Transverse colon (tissue), 4 donors: ENCODE results near the gene CYSTM1. TPM values are rescaled to one million over a fixed set of nuclear protein-coding genes. Genes with fewer than 3 reads are reported as not detected.

Experiments
- DNase-seq: peaks from one replicate; pipeline ENCODE4 v3.0.0-alpha.2; 2019
- H3K27ac ChIP-seq, 4 donors: fragments of 200-600 bp; sonication (generic); 2 replicates each; pipeline ENCODE4 v1.5.1; 2016 to 2018; ENCODE audit warnings: inconsistent platforms in 4 of 4
- H3K27me3 ChIP-seq: fragments of 200-600 bp; sonication (generic); 2 replicates; pipeline ENCODE4 v1.5.1; 2017; ENCODE audit warnings: inconsistent platforms
- H3K36me3 ChIP-seq, 4 donors: fragments of 200-600 bp; sonication (generic); 2 replicates each; pipeline ENCODE4 v1.5.1; 2017 to 2019; ENCODE audit warnings: inconsistent platforms in 4 of 4
- H3K4me1 ChIP-seq, 4 donors: fragments of 200-600 bp; sonication (generic); 2 replicates each; pipeline ENCODE4 v1.5.1; 2017 to 2020; ENCODE audit warnings: inconsistent platforms in 4 of 4
- H3K4me3 ChIP-seq, 4 donors: fragments of 200-600 bp; sonication (generic); 1 replicate in 1 of 4; 2 replicates in 3 of 4; pipeline versions ENCODE4 v1.5.1 to v1.6.1; 2017 to 2019; ENCODE audit warnings: inconsistent platforms in 4 of 4
- H3K9me3 ChIP-seq, 2 donors: fragments of 200-600 bp; sonication (generic); 2 replicates each; pipeline ENCODE4 v1.5.1; 2017 to 2019; ENCODE audit warnings: inconsistent platforms in 2 of 2
- EP300 ChIP-seq: sonication (generic); formaldehyde crosslinking; IDR thresholded peaks from one replicate; pipeline ENCODE4 v1.6.1; 2017; ENCODE audit warnings: antibody characterized with exemption, low read depth
- POLR2A ChIP-seq: fragments of 450-650 bp; IDR thresholded peaks from one replicate; pipeline ENCODE4 v1.6.1; 2016; ENCODE audit warnings: antibody characterized with exemption, mild to moderate bottlenecking, moderate library complexity
- POLR2AphosphoS5 ChIP-seq, 3 donors: sonication (generic); formaldehyde crosslinking; IDR thresholded peaks; one replicate each; pipeline ENCODE4 v1.6.1; 2016; ENCODE audit warnings: antibody characterized with exemption in 3 of 3
- WGBS, 2 donors: methylation state at CpG; one replicate each; pipeline ENCODE4 v1.1.5; 2018; ENCODE audit warnings: low coverage in 1 of 2; 5-methylcytosine and 5-hydroxymethylcytosine counted together
- in situ Hi-C, 4 donors: fragments of 200-750 bp; cut with MboI; loops; one replicate each; pipeline versions ENCODE4 v1.15.0 to v1.15.1; 2017; ENCODE audit warnings: low sequenced_read_pairs in 3 of 4, low pct_ligation_motif_present in 1 of 4, low pct_unique_long_range_greater_than_20kb in 1 of 4
- intact Hi-C: fragments of 100-400 bp; cut with DNase I; formaldehyde crosslinking; loops from one replicate; pipeline ENCODE4 v1.15.1; 2023; ENCODE audit warnings: low total_unique reads
- total RNA-seq, 4 donors: library from RNA; depleted of rRNA; stranded (reverse); fragments of >200 nt; gene quantifications; one replicate each; pipeline ENCODE4 v1.1.0, GENCODE V29; 2016
- TF ChIP-seq, protein P1 (sequence below), 5 experiments: fragments of 200-600 bp in 3 of 5; fragments of 450-650 bp in 2 of 5; sonication (generic) in 3 of 5; IDR thresholded peaks; 1 replicate in 2 of 5; 2 replicates in 3 of 5; pipeline ENCODE4 v1.5.1; 2016 to 2017; ENCODE audit warnings: antibody characterized with exemption in 5 of 5, inconsistent platforms in 3 of 5, mild to moderate bottlenecking in 2 of 5, moderate library complexity in 1 of 5

CYSTM1 gene
- total RNA-seq, 4 donors from 2014 or later: 32.8 to 264 (median 107) TPM

- no peaks in the 10 kb centered on the region for H3K27me3 ChIP-seq
- in situ Hi-C loops: no loop called here
- intact Hi-C loops: loop anchor here (5.0 kb wide), 2 partner anchors 35 to 70 kb away; no protein-coding TSS in a partner anchor
- DNase-seq: no peak
- no peaks in the 10 kb centered on the region for H3K36me3 ChIP-seq
- TF ChIP-seq EP300: no peak
- TF ChIP-seq POLR2A: no peak
- TF ChIP-seq, protein P1, sequence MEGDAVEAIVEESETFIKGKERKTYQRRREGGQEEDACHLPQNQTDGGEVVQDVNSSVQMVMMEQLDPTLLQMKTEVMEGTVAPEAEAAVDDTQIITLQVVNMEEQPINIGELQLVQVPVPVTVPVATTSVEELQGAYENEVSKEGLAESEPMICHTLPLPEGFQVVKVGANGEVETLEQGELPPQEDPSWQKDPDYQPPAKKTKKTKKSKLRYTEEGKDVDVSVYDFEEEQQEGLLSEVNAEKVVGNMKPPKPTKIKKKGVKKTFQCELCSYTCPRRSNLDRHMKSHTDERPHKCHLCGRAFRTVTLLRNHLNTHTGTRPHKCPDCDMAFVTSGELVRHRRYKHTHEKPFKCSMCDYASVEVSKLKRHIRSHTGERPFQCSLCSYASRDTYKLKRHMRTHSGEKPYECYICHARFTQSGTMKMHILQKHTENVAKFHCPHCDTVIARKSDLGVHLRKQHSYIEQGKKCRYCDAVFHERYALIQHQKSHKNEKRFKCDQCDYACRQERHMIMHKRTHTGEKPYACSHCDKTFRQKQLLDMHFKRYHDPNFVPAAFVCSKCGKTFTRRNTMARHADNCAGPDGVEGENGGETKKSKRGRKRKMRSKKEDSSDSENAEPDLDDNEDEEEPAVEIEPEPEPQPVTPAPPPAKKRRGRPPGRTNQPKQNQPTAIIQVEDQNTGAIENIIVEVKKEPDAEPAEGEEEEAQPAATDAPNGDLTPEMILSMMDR (IDR thresholded peaks at IDR 0.05): no peak
- TF ChIP-seq POLR2AphosphoS5 (IDR thresholded peaks at IDR 0.05): no peak
- peaks cover 11 to 25% (median 17%) of the 10 kb centered on the region in 4 donors for H3K4me1 ChIP-seq
- no peaks in the 10 kb centered on the region for H3K9me3 ChIP-seq
- H3K4me3 ChIP-seq: no peak overlapping the region
- no peak overlapping the region for H3K27ac ChIP-seq
- WGBS, 2 donors: 87% methylated on average over 5 of the region's 5 CpGs; no CpG with 5 or more reads in 1 of the 2 donors
Observed at GRCh38 chr5:140142246-140142645, 32.7 kb upstream of the CYSTM1 start.

GRCh38 chr5:140142856-140143255 lies 32.1 kb upstream of the CYSTM1 start:
- TF ChIP-seq POLR2AphosphoS5 (IDR thresholded peaks at IDR 0.05) (no peak), EP300 (no peak), POLR2A (no peak)
- TF ChIP-seq, protein P1 (IDR thresholded peaks at IDR 0.05): no peak
- WGBS, 2 donors: 87% methylated on average over 7 of the region's 7 CpGs; no CpG with 5 or more reads in 1 of the 2 donors
- Histone ChIP-seq H3K4me3 (no peak overlapping the region), H3K36me3 (no peaks in the 10 kb centered on the region), H3K27ac (no peak overlapping the region), H3K27me3 (no peaks in the 10 kb centered on the region), H3K4me1 (peaks cover 11 to 25% (median 17%) of the 10 kb centered on the region in 4 donors), H3K9me3 (no peaks in the 10 kb centered on the region)
- intact Hi-C loops (loop anchor here (5.0 kb wide), 2 partner anchors 36 to 71 kb away; no protein-coding TSS in a partner anchor), in situ Hi-C loops (no loop called here)
- no peak for DNase-seq

GRCh38 chr5:140143521-140144258 lies 31.3 kb upstream of the CYSTM1 start:
- no peak for DNase-seq
- TF ChIP-seq POLR2A: no peak
- no peak for TF ChIP-seq EP300
- TF ChIP-seq, protein P1 (IDR thresholded peaks at IDR 0.05): no peak
- TF ChIP-seq POLR2AphosphoS5 (IDR thresholded peaks at IDR 0.05): no peak
- H3K4me1 ChIP-seq: peaks cover 11 to 25% (median 17%) of the 10 kb centered on the region in 4 donors
- intact Hi-C loops (loop anchor here (5.0 kb wide), 2 partner anchors 36 to 71 kb away; no protein-coding TSS in a partner anchor), in situ Hi-C loops (no loop called here)
- no peaks in the 10 kb centered on the region for H3K27me3 ChIP-seq
- WGBS, 2 donors: 90% methylated on average over 3 of the region's 3 CpGs; no CpG with 5 or more reads in 1 of the 2 donors
- no peak overlapping the region for H3K27ac ChIP-seq
- H3K4me3 ChIP-seq: no peak overlapping the region
- no peaks in the 10 kb centered on the region for H3K36me3 ChIP-seq
- H3K9me3 ChIP-seq: no peaks in the 10 kb centered on the region

DNA sequence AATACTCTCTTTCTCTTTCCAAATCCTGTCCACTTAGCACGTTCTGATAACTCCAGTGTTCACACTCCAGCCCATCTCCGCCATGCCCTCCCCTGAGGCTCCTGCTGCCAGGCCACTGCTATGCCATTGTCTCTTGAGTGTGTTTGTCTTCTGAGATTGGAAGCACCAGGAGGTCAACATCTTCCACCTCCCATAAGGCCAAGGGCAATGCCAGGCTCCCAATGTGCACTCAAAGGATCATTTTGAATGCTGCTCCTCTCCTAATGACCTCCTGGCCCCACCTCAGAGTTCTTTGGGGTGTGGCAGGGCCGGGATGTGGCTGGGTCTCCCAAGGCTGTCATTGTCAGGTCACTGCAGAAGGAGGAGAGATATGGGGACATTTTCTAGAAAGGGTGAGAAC lies 29.7 kb upstream of the CYSTM1 start:
- TF ChIP-seq, protein P1 (IDR thresholded peaks at IDR 0.05): no peak
- TF ChIP-seq EP300: no peak
- no peak for TF ChIP-seq POLR2AphosphoS5 (IDR thresholded peaks at IDR 0.05)
- no peak for TF ChIP-seq POLR2A
- no peak for DNase-seq
- WGBS, 2 donors: 70% methylated on average over 3 of the region's 3 CpGs; no CpG with 5 or more reads in 1 of the 2 donors
- H3K4me3 ChIP-seq: peak overlapping the region in 2 of 4 donors; percentile 39 to 48
- in situ Hi-C loops (no loop called here), intact Hi-C loops (no loop called here)
- H3K27me3 ChIP-seq: no peaks in the 10 kb centered on the region
- peaks cover 11 to 24% (median 17%) of the 10 kb centered on the region in 4 donors for H3K4me1 ChIP-seq
- H3K27ac ChIP-seq: no peak overlapping the region
- no peaks in the 10 kb centered on the region for H3K9me3 ChIP-seq
- no peaks in the 10 kb centered on the region for H3K36me3 ChIP-seq
